Measurements from ENCODE around the gene C1S. TPM values are rescaled to one million over a fixed set of nuclear protein-coding genes. Genes with fewer than 3 reads are reported as not detected.
"Not testable (repeated sequence)": the region's sequence is repeated elsewhere in the genome, so short reads cannot be mapped to it uniquely, and the experiment has no call there.

C1S gene
- polyA plus RNA-seq, 3 donors from 2014 or later = not detected

DNA sequence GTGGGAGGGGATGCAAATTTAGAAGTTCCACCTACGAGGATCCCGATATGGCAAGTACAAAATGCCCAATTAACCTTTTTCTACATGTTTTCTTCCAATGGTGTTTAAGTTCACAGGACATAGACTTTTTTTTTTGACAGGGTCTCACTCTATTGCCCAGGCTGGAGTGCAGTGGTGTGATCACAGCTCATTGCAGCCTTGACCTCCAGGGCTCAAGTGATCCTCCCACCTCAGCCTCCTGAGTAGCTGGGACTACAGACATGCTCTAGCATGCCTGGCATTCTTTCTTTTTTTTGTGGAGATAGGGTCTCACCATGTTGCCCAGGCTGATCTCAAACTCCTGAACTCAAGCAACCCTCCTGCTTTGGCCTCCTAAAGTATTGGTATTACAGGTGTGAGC lies 4.8 kb upstream of the C1S start:
- H3K27ac Mint-ChIP-seq, DNase-seq, H3K36me3 Mint-ChIP-seq, H3K9me3 Mint-ChIP-seq, H3K4me3 Mint-ChIP-seq, H3K4me1 Mint-ChIP-seq: not testable (repeated sequence)
- peaks cover 6 to 15% (median 7%) of the 10 kb centered on the region in 3 donors for H3K27me3 Mint-ChIP-seq (ENCODE audit: low read depth in 3 of 3)

DNA sequence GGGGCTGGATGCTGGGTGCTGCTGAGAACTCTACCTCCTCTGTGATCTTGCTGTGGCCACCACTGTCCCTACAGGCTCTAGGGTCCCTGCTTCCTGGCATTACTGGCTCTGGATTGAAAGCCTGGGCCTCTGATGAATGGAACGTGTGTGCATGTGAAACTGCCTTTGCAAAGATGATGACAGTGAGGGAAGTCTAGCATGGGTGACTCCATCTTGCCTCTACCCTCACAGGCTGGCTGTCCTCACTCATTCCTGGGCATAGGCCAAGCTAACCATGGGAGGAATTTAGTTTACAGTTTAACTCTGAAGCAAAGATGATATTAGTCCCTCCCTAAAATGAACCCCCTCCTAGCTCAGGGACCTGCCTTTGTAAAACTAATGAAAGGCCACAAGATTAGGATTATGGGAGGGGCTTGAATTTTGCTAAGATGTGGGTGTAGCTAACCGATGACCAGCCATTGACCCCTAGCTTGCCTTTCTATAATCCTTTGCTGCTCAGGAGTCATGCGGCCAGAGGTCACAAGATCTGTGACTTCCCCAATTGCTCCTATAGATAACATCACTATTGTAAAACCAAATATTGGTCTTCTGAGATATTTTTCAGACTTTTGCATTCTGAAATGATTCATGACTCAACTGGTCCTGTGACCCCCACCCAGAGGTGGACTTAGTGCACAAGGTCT lies 2.2 kb upstream of the C1S start:
- DNase-seq = no peak
- H3K4me1 Mint-ChIP-seq = no peaks in the 10 kb centered on the region
- H3K27me3 Mint-ChIP-seq (ENCODE audit: low read depth in 3 of 3) = peaks cover 3 to 19% (median 8%) of the 10 kb centered on the region in 3 donors
- no peaks in the 10 kb centered on the region for H3K9me3 Mint-ChIP-seq
- no peak overlapping the region for H3K4me3 Mint-ChIP-seq
- H3K27ac Mint-ChIP-seq = no peak overlapping the region
- H3K36me3 Mint-ChIP-seq = no peaks in the 10 kb centered on the region

DNA sequence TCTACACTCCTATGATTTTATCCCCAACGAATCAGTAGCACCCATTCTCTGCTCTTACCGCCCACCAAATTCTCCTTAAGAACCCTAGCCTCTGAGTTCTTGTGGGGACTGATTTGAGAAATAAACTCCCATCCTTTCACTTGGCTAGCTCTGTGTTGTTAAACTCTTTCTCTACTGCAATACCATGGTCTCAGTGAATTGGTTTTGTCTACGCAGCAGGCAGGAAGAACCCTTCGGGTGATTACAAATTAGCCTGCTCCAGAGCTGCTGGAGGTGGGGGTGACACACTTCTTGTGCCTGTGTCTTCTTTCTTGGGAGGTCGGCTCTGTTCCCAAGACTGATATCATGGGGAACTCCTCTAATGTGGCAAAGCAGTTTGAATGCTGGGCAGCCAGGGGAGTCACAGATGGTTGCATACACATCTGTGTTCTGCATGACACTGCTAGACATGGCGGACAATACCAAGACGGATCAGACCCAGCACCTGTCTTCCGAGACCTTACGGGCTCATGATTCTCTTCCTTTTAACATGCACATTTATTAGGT lies 1.6 kb upstream of the C1S start:
- Mint-ChIP-seq H3K27ac (no peak overlapping the region), H3K27me3 (ENCODE audit: low read depth in 3 of 3) (peaks cover 3 to 19% (median 8%) of the 10 kb centered on the region in 3 donors)

DNA sequence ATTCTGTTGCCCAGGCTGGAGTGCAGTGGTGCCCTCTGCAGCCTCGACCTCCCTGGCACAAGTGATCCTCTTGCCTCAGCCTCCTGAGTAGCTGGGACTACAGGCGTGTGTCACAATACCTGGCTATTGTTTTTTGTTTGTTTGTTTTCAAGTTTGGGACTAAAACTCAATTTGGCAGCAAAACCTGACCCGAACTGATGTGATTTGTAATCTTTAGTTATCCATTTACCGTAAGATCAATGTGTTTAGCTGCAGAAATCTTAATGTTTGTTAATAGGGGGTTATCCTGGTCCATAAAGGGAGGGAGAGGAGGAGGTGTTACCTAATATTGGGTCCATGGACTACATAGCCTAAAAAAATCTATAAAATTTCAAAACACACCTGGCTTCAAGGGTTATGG lies 738 bp upstream of the C1S start:
- H3K27me3 Mint-ChIP-seq (ENCODE audit: low read depth in 3 of 3) = peaks cover 3 to 15% (median 6%) of the 10 kb centered on the region in 3 donors
- no peaks in the 10 kb centered on the region for H3K36me3 Mint-ChIP-seq
- no peak overlapping the region for H3K4me3 Mint-ChIP-seq
- no peaks in the 10 kb centered on the region for H3K9me3 Mint-ChIP-seq
- H3K4me1 Mint-ChIP-seq = no peaks in the 10 kb centered on the region
- no peak for DNase-seq
- H3K27ac Mint-ChIP-seq = no peak overlapping the region

More for the DNA sequence above, 1.6 kb upstream of the C1S start:
- Mint-ChIP-seq H3K4me1 (no peaks in the 10 kb centered on the region), H3K4me3 (no peak overlapping the region), H3K36me3 (no peaks in the 10 kb centered on the region), H3K9me3 (no peaks in the 10 kb centered on the region)
- DNase-seq = no peak

DNA sequence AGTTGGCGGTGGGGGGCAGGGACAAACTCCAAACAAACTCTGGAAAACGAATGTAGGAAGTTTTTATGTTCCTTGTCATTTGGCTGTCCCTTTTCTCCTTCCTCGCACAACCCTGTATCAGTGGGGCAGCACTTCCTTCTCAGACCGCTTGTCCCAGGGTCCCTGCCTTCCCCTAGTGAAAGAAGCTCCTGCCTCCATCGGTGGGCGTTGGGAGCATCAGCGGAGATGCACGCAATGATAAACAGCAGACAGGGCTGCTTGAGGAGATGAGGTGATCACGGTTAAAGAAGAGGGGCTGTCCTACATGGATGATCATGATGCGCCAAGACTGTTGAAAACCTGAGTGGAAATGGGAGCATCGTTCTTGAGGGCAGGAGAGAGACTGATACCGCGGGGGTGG lies 620 bp downstream of the C1S start:
- no peak overlapping the region for H3K4me3 Mint-ChIP-seq
- H3K36me3 Mint-ChIP-seq = no peaks in the 10 kb centered on the region
- DNase-seq = no peak
- no peaks in the 10 kb centered on the region for H3K4me1 Mint-ChIP-seq
- peaks cover 3 to 14% (median 6%) of the 10 kb centered on the region in 3 donors for H3K27me3 Mint-ChIP-seq (ENCODE audit: low read depth in 3 of 3)
- H3K27ac Mint-ChIP-seq = no peak overlapping the region
- H3K9me3 Mint-ChIP-seq = no peaks in the 10 kb centered on the region

GRCh38 chr12:7061596-7061995 lies 1.1 kb downstream of the C1S start:
- Mint-ChIP-seq H3K27ac (no peak overlapping the region), H3K4me3 (no peak overlapping the region), H3K27me3 (ENCODE audit: low read depth in 3 of 3) (peaks cover 3 to 14% (median 9%) of the 10 kb centered on the region in 3 donors), H3K4me1 (no peaks in the 10 kb centered on the region), H3K36me3 (no peaks in the 10 kb centered on the region), H3K9me3 (no peaks in the 10 kb centered on the region)
- no peak for DNase-seq

DNA sequence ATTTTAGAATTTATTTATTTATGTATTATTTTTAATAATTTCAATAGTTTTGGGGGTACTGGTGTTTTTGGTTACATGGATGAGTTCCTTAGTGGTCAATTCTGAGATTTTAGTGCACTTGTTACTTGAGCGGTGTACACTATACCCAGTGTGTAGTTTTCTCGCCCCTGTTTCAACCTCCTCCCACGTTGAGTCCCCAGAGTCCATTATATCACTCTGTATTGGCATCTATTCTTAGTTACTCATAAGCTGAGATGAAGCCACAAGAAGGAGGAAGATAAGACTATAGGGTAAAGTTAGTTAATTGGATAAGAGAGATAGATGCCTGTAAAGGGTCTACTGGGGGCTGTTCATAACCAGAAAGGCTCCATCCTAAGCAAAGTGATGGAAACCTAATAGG lies 4.0 kb downstream of the C1S start:
- Mint-ChIP-seq H3K4me3 (no peak overlapping the region), H3K36me3 (no peaks in the 10 kb centered on the region), H3K4me1 (no peaks in the 10 kb centered on the region), H3K27ac (no peak overlapping the region), H3K9me3 (no peaks in the 10 kb centered on the region), H3K27me3 (ENCODE audit: low read depth in 3 of 3) (peaks cover 3 to 7% (median 7%) of the 10 kb centered on the region in 3 donors)
- DNase-seq = no peak

DNA sequence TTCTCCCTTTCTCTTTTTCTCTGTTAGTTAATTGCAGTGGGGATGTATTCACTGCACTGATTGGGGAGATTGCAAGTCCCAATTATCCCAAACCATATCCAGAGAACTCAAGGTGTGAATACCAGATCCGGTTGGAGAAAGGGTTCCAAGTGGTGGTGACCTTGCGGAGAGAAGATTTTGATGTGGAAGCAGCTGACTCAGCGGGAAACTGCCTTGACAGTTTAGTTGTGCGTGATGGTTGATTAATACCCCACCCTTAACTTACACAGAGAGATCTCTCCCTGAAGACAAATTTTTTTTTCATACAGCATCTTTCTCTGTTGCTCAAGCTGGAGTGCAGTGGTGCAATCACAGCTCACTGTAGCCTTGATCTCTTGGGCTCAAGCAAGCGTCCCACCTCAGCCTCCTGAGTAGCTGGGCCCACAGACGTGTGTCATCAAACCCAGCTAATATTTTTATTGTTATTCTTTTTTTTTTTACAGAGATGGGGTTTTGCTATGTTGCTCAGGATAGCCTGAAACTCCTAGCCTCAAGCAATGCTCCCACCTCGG lies 4.6 kb downstream of the C1S start:
- H3K4me1 Mint-ChIP-seq = no peaks in the 10 kb centered on the region
- H3K27ac Mint-ChIP-seq = no peak overlapping the region
- H3K4me3 Mint-ChIP-seq = no peak overlapping the region

DNA sequence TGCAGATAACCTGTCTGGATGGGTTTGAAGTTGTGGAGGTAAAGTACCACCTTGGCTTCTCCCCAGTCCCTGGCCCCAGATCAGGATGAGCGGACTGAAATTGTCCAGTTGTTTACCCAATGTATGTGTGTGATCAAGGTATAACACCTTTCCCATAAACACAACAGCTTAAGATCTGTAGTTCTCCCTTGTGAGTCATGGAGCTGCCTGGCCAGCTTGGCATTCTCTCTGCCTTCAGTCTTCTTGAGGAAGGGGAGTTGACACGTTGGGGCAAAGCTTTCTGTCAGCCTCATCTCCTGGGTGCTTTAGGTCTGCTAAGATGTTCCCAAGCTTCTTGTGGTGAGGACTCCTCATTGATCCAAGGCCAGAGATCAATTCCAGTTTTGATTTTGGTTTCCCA lies 6.1 kb downstream of the C1S start:
- Mint-ChIP-seq H3K4me1 (no peaks in the 10 kb centered on the region), H3K27ac (no peak overlapping the region), H3K36me3 (no peaks in the 10 kb centered on the region), H3K9me3 (no peaks in the 10 kb centered on the region), H3K27me3 (ENCODE audit: low read depth in 3 of 3) (peaks cover under 1 to 5% (median 4%) of the 10 kb centered on the region in 3 donors), H3K4me3 (no peak overlapping the region)
- no peak for DNase-seq

More for the DNA sequence above, 4.6 kb downstream of the C1S start:
- Mint-ChIP-seq H3K27me3 (ENCODE audit: low read depth in 3 of 3) (peaks cover 3 to 7% (median 7%) of the 10 kb centered on the region in 3 donors), H3K9me3 (no peaks in the 10 kb centered on the region), H3K36me3 (no peaks in the 10 kb centered on the region)
- no peak for DNase-seq

- no peak for DNase-seq
- peaks cover 4 to 5% (median 4%) of the 10 kb centered on the region in 3 donors for H3K27me3 Mint-ChIP-seq (ENCODE audit: low read depth in 3 of 3)
- no peaks in the 10 kb centered on the region for H3K9me3 Mint-ChIP-seq
- H3K4me1 Mint-ChIP-seq = no peaks in the 10 kb centered on the region
- no peak overlapping the region for H3K27ac Mint-ChIP-seq
- no peak overlapping the region for H3K4me3 Mint-ChIP-seq
- no peaks in the 10 kb centered on the region for H3K36me3 Mint-ChIP-seq
Measured at GRCh38 chr12:7067096-7067495, 6.6 kb downstream of the C1S start.

DNA sequence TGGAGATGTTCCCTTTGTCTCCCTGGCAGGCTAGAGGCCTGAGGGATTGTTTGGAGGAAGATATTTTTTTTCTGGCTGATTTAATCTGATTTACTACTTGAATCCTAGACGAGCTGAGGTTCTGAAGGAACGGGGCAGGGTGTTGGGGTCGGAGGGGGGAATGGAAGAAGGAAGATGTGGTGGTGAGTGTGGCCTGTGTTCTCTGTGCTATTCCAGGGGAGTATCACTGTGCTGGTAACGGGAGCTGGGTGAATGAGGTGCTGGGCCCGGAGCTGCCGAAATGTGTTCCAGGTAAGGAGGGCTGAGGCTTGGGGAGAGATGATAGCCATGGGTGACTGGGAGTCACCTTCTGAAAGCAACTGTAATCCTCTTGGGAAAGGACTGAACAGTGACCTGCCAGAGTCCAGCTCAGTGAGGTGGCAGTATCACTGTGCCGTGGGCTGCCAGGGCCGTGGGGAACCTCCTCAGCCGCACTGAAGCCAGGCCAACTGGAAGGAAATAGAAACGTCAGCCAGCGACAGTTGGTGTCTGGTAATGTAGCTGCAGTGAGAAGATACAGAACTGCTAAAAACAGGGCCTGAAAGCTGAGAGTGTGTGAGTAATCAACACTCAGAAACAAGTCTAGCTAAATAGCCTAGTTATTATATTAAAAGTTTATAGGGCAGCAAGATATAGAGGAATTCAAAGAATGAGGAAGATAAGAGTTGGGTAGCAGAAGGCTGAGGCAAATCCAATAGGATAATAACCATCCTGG lies 7.9 kb downstream of the C1S start:
- Mint-ChIP-seq H3K4me3 (no peak overlapping the region), H3K27ac (no peak overlapping the region), H3K36me3 (no peaks in the 10 kb centered on the region), H3K9me3 (no peaks in the 10 kb centered on the region), H3K27me3 (ENCODE audit: low read depth in 3 of 3) (peaks cover 4 to 8% (median 5%) of the 10 kb centered on the region in 3 donors), H3K4me1 (no peaks in the 10 kb centered on the region)
- DNase-seq = no peak

- Mint-ChIP-seq H3K27ac (no peak overlapping the region), H3K4me3 (no peak overlapping the region), H3K36me3 (no peaks in the 10 kb centered on the region), H3K9me3 (no peaks in the 10 kb centered on the region), H3K4me1 (no peaks in the 10 kb centered on the region), H3K27me3 (ENCODE audit: low read depth in 3 of 3) (peaks cover 4 to 12% (median 8%) of the 10 kb centered on the region in 3 donors)
- no peak for DNase-seq
Measured at GRCh38 chr12:7068994-7069346, 8.5 kb downstream of the C1S start.

GRCh38 chr12:7069386-7069785 lies 8.9 kb downstream of the C1S start:
- Mint-ChIP-seq H3K27me3 (ENCODE audit: low read depth in 3 of 3) (peaks cover 4 to 12% (median 8%) of the 10 kb centered on the region in 3 donors), H3K36me3 (no peaks in the 10 kb centered on the region), H3K9me3 (no peaks in the 10 kb centered on the region), H3K4me3 (no peak overlapping the region), H3K27ac (no peak overlapping the region), H3K4me1 (no peaks in the 10 kb centered on the region)
- no peak for DNase-seq

DNA sequence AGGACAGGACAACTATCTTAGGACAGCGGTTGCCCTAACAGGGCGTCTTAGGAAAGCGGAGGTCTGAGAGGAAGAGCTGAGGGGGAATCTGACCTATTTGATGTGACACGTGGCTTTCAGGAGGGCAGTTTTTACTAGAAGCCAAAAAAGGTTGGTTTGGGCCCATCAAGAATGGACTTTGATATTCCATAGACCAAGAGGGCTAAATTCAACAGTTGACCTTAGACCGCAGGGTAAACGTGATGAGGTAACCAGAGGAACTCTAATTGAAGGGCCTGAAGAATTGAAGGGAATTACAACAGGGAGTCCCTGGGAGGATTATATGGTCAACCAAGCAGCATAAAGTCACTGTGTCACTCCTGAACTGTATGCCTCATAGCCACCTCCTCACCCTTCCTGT lies 11.5 kb downstream of the C1S start:
- Mint-ChIP-seq H3K4me3 (no peak overlapping the region), H3K4me1 (peaks cover 5 to 6% of the 10 kb centered on the region in 2 donors), H3K9me3 (no peaks in the 10 kb centered on the region), H3K27me3 (ENCODE audit: low read depth in 3 of 3) (peaks cover 5 to 12% (median 7%) of the 10 kb centered on the region in 3 donors), H3K36me3 (no peaks in the 10 kb centered on the region), H3K27ac (no peak overlapping the region)
- DNase-seq = no peak

Data from immature natural killer cell (primary cell).